Measurements from ENCODE around the gene WDR26. TPM values are rescaled to one million over a fixed set of nuclear protein-coding genes. Genes with fewer than 3 reads are reported as not detected.

Gene WDR26
- polyA plus RNA-seq, 1 experiment: 17.3 TPM

DNA sequence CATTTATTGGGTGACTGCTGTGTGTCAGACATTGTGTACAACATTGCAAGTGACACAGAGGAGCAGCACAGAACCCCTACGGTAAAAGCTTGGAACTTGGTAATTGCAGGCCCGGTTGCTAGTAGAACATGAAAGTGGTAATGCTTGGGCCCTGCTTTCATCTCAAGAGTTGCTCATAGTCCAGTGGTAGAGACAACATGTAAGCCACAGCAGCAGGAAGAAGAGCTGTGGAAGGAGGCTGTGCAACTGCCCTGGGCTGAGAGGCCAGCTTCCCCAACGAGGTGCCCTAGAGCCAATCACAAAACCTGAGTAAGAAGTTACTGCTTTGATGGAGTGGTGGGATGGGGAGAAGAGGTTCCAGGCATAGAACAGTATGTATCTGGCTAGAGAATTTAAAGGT is 59.5 kb downstream of the WDR26 start:
- no peak for TF ChIP-seq CTCF (IDR thresholded peaks at IDR 0.05; ENCODE audit: insufficient read depth, low read depth, low read length)
- no peak overlapping the region for H3K4me3 ChIP-seq (ENCODE audit: low read depth, low read length)
- peaks cover 7% of the 10 kb centered on the region for H3K36me3 ChIP-seq (ENCODE audit: control insufficient read depth, insufficient read depth, low read length)
- DNase-seq (ENCODE audit: low read depth): no peak
- no peaks in the 10 kb centered on the region for H3K27me3 ChIP-seq (ENCODE audit: control insufficient read depth, insufficient read depth, low read length)
- ChIA-PET POLR2A (no interaction called here), CTCF (interaction anchor here (1.3 kb wide), 1 partner anchor 10 kb away, joined by 3 read pairs; no protein-coding TSS in a partner anchor)

DNA sequence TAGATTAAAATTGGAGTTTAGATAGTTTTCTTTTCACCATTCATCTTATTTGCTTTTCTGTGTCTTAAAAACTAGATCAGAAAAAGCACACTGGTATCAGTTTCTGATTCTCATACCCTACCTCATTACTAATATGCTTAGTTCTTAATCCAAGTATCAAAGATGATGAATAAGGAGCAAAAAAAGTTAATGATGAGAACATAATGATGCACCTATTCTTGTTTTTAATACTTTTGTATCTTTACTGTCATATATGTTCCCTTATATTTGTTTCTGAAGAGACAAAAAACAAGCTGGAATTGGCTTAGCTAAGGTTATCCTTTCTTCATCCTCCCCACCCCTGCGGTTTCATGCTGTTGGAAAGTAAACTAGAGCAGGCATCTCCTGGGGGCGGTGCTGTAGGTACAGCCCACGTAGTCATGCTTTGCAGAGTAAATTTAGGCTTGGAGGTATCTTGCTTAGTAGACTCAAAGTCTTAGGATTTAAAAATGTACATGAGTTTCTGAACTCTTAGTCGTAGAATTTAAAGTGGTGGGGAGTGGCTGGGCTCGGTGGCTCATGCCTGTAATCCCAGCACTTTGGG is 61.5 kb downstream of the WDR26 start:
- ChIA-PET POLR2A (no interaction called here), CTCF (no interaction called here)
- Histone ChIP-seq H3K4me3 (ENCODE audit: low read depth, low read length) (no peak overlapping the region), H3K36me3 (ENCODE audit: control insufficient read depth, insufficient read depth, low read length) (peaks cover 8% of the 10 kb centered on the region), H3K27me3 (ENCODE audit: control insufficient read depth, insufficient read depth, low read length) (no peaks in the 10 kb centered on the region)
- DNase-seq (ENCODE audit: low read depth): no peak
- no peak for TF ChIP-seq CTCF (IDR thresholded peaks at IDR 0.05; ENCODE audit: insufficient read depth, low read depth, low read length)

DNA sequence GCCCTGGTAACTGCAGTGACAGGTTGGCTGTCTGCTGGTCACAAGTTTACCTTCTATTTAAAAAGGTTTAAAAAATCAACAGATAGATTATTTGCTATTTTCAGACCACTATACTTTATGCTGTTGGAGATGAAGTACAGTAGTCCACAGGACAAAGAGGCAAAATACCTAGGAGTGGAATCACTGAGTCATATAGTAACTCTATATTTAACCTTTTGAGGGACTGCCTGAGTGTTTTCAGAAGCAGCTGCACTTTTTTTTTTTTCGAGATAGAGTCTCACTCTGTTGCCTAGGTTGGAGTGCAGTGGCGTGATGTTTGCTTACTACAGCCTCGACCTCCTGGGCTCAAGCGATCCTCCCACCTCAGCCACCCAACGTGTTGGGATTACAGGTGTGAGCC is 66.2 kb downstream of the WDR26 start:
- peaks cover 9% of the 10 kb centered on the region for H3K36me3 ChIP-seq (ENCODE audit: control insufficient read depth, insufficient read depth, low read length)
- H3K4me3 ChIP-seq (ENCODE audit: low read depth, low read length): no peak overlapping the region
- ChIA-PET POLR2A (no interaction called here), CTCF (interaction anchor here (1.1 kb wide), 1 partner anchor 10 kb away, joined by 3 read pairs; no protein-coding TSS in a partner anchor)
- no peak for TF ChIP-seq CTCF (IDR thresholded peaks at IDR 0.05; ENCODE audit: insufficient read depth, low read depth, low read length)
- no peaks in the 10 kb centered on the region for H3K27me3 ChIP-seq (ENCODE audit: control insufficient read depth, insufficient read depth, low read length)
- no peak for DNase-seq (ENCODE audit: low read depth)

- CTCF ChIA-PET: interaction anchor here (1.7 kb wide), 1 partner anchor 243 kb away, joined by 3 read pairs; no protein-coding TSS in a partner anchor
- POLR2A ChIA-PET: no interaction called here
- Histone ChIP-seq H3K27me3 (ENCODE audit: control insufficient read depth, insufficient read depth, low read length) (no peaks in the 10 kb centered on the region), H3K4me3 (ENCODE audit: low read depth, low read length) (no peak overlapping the region), H3K36me3 (ENCODE audit: control insufficient read depth, insufficient read depth, low read length) (peaks cover 2% of the 10 kb centered on the region; the same call in 1 of the 2 replicates)
- no peak for DNase-seq (ENCODE audit: low read depth)
- TF ChIP-seq CTCF (IDR thresholded peaks at IDR 0.05; ENCODE audit: insufficient read depth, low read depth, low read length): no peak
Observed at GRCh38 chr1:224359207-224359606, 75.4 kb downstream of the WDR26 start.

GRCh38 chr1:224358237-224358636 is 76.4 kb downstream of the WDR26 start:
- no peak for TF ChIP-seq CTCF (IDR thresholded peaks at IDR 0.05; ENCODE audit: insufficient read depth, low read depth, low read length)
- POLR2A ChIA-PET: no interaction called here
- CTCF ChIA-PET: interaction anchor here (0.9 to 1.7 kb wide), 3 partner anchors 10 to 242 kb away, joined by 3 to 4 read pairs (median 3); no protein-coding TSS in a partner anchor

More at GRCh38 chr1:224358237-224358636, 76.4 kb downstream of the WDR26 start:
- Histone ChIP-seq H3K36me3 (ENCODE audit: control insufficient read depth, insufficient read depth, low read length) (no peaks in the 10 kb centered on the region), H3K4me3 (ENCODE audit: low read depth, low read length) (peak overlapping the region; percentile 73), H3K27me3 (ENCODE audit: control insufficient read depth, insufficient read depth, low read length) (no peaks in the 10 kb centered on the region)
- no peak for DNase-seq (ENCODE audit: low read depth)

Measured in BJ (cell line).